HEK293 (cell line): ENCODE data around the gene CATSPERE.

Experiments used
- ATF2 ChIP-seq: fragments of 450-650 bp; formaldehyde crosslinking; IDR thresholded peaks from 2 replicates; pipeline ENCODE4 v1.5.1; 2016; ENCODE audit warnings: missing biosample characterization, missing genetic modification characterization, low read depth
- EGR2 ChIP-seq: fragments of 450-650 bp; formaldehyde crosslinking; IDR thresholded peaks from 2 replicates; pipeline ENCODE4 v1.5.1; 2016; ENCODE audit warnings: low read depth, missing biosample characterization, missing genetic modification characterization
- GLI2 ChIP-seq: fragments of 450-650 bp; formaldehyde crosslinking; IDR thresholded peaks from 2 replicates; pipeline ENCODE4; 2017; ENCODE audit warnings: missing biosample characterization, missing genetic modification characterization, low read depth, borderline replicate concordance
- KLF10 ChIP-seq: fragments of 450-650 bp; IDR thresholded peaks from 2 replicates; pipeline ENCODE4 v1.5.1; 2018; ENCODE audit warnings: missing biosample characterization, mild to moderate bottlenecking, missing genetic modification characterization
- KLF16 ChIP-seq: fragments of 450-650 bp; formaldehyde crosslinking; IDR thresholded peaks from 2 replicates; pipeline ENCODE4 v1.5.1; 2017; ENCODE audit warnings: missing biosample characterization, missing genetic modification characterization
- OVOL3 ChIP-seq: fragments of 450-650 bp; formaldehyde crosslinking; IDR thresholded peaks from 2 replicates; pipeline ENCODE4 v1.5.1; 2016; ENCODE audit warnings: missing biosample characterization, missing genetic modification characterization
- PATZ1 ChIP-seq: fragments of 450-650 bp; formaldehyde crosslinking; IDR thresholded peaks from 2 replicates; pipeline ENCODE4 v1.5.1; 2016; ENCODE audit warnings: missing biosample characterization, missing genetic modification characterization
- PRDM1 ChIP-seq: fragments of 450-650 bp; formaldehyde crosslinking; IDR thresholded peaks from 2 replicates; pipeline ENCODE4; 2016; ENCODE audit warnings: missing biosample characterization, missing genetic modification characterization
- TSHZ1 ChIP-seq: fragments of 450-650 bp; formaldehyde crosslinking; IDR thresholded peaks from 2 replicates; pipeline ENCODE4 v1.5.1; 2016; ENCODE audit warnings: missing biosample characterization, missing genetic modification characterization, borderline replicate concordance
- WT1 ChIP-seq: fragments of 450-650 bp; formaldehyde crosslinking; IDR thresholded peaks from 2 replicates; pipeline ENCODE4 v1.5.1; 2016; ENCODE audit warnings: missing biosample characterization, missing genetic modification characterization
- ZBTB1 ChIP-seq: fragments of 450-650 bp; formaldehyde crosslinking; IDR thresholded peaks from 2 replicates; pipeline ENCODE4 v1.5.1; 2016; ENCODE audit warnings: missing biosample characterization, missing genetic modification characterization
- ZBTB17 ChIP-seq: fragments of 450-650 bp; formaldehyde crosslinking; IDR thresholded peaks from 2 replicates; pipeline ENCODE4 v1.5.1; 2016; ENCODE audit warnings: missing biosample characterization, missing genetic modification characterization
- ZBTB21 ChIP-seq: fragments of 450-650 bp; formaldehyde crosslinking; IDR thresholded peaks from 2 replicates; pipeline ENCODE4 v1.5.1; 2017; ENCODE audit warnings: missing biosample characterization, missing genetic modification characterization
- ZBTB26 ChIP-seq: fragments of 450-650 bp; formaldehyde crosslinking; optimal IDR thresholded peaks from 2 replicates; pipeline ENCODE3; 2016; ENCODE audit warnings: missing biosample characterization, mild to moderate bottlenecking, missing genetic modification characterization
- ZNF157 ChIP-seq: fragments of 450-650 bp; formaldehyde crosslinking; IDR thresholded peaks from 2 replicates; pipeline ENCODE4 v1.5.1; 2016; ENCODE audit warnings: missing biosample characterization, missing genetic modification characterization
- ZNF184 ChIP-seq: fragments of 450-650 bp; IDR thresholded peaks from 2 replicates; pipeline ENCODE4 v1.5.1; 2018; ENCODE audit warnings: missing biosample characterization, mild to moderate bottlenecking, missing genetic modification characterization
- ZNF2 ChIP-seq: fragments of 450-650 bp; formaldehyde crosslinking; IDR thresholded peaks from 2 replicates; pipeline ENCODE4 v1.5.1; 2016; ENCODE audit warnings: missing biosample characterization, missing genetic modification characterization
- ZNF350 ChIP-seq: fragments of 450-650 bp; formaldehyde crosslinking; IDR thresholded peaks from 2 replicates; pipeline ENCODE4 v1.5.0; 2017; ENCODE audit warnings: missing biosample characterization, mild to moderate bottlenecking, missing genetic modification characterization
- ZNF362 ChIP-seq: fragments of 450-650 bp; formaldehyde crosslinking; IDR thresholded peaks from 2 replicates; pipeline ENCODE4 v1.5.1; 2016; ENCODE audit warnings: missing biosample characterization, missing genetic modification characterization
- ZNF391 ChIP-seq: fragments of 450-650 bp; formaldehyde crosslinking; IDR thresholded peaks from 2 replicates; pipeline ENCODE4 v1.5.1; 2016; ENCODE audit warnings: low read depth, missing biosample characterization, missing genetic modification characterization, borderline replicate concordance
- ZNF449 ChIP-seq: fragments of 450-650 bp; formaldehyde crosslinking; IDR thresholded peaks from 2 replicates; pipeline ENCODE4 v1.5.1; 2017; ENCODE audit warnings: missing biosample characterization, mild to moderate bottlenecking, missing genetic modification characterization, moderate library complexity
- ZNF513 ChIP-seq: fragments of 450-650 bp; IDR thresholded peaks from 2 replicates; pipeline ENCODE4 v1.5.1; 2018; ENCODE audit warnings: missing biosample characterization, missing genetic modification characterization
- ZNF549 ChIP-seq: fragments of 450-650 bp; IDR thresholded peaks from 2 replicates; pipeline ENCODE4 v1.5.1; 2018; ENCODE audit warnings: missing biosample characterization, missing genetic modification characterization, mild to moderate bottlenecking, inconsistent platforms, moderate library complexity
- ZNF558 ChIP-seq: fragments of 450-650 bp; formaldehyde crosslinking; IDR thresholded peaks from 2 replicates; pipeline ENCODE4 v1.5.1; 2016; ENCODE audit warnings: missing biosample characterization, missing genetic modification characterization
- ZNF561 ChIP-seq: fragments of 450-650 bp; IDR thresholded peaks from 2 replicates; pipeline ENCODE4 v1.5.1; 2018; ENCODE audit warnings: missing biosample characterization, missing genetic modification characterization, borderline replicate concordance
- ZNF707 ChIP-seq: fragments of 450-650 bp; formaldehyde crosslinking; IDR thresholded peaks from 2 replicates; pipeline ENCODE4 v1.5.1; 2016; ENCODE audit warnings: missing biosample characterization, missing genetic modification characterization
- ZSCAN23 ChIP-seq: fragments of 450-650 bp; formaldehyde crosslinking; IDR thresholded peaks from 2 replicates; pipeline ENCODE4 v1.5.1; 2016; ENCODE audit warnings: missing biosample characterization, missing genetic modification characterization
- ZXDB ChIP-seq: fragments of 450-650 bp; formaldehyde crosslinking; IDR thresholded peaks from 2 replicates; pipeline ENCODE4 v1.5.1; 2016; ENCODE audit warnings: missing biosample characterization, missing genetic modification characterization

The CATSPERE gene

GRCh38 chr1:244665771-244666217 lies 204.7 kb downstream of the CATSPERE start (continued):
- TF ChIP-seq TSHZ1 (peak; percentile 97), ZBTB26 (no peak), GLI2 (tag by site-specific recombination) (peak; percentile 83), ZNF157 (tag by site-specific recombination) (no peak), ZNF561 (tag by site-specific recombination) (peak; percentile 95), ZNF362 (tag by site-specific recombination) (peak; percentile 87), ZNF558 (tag by site-specific recombination) (peak; percentile 77; the same call in 1 of the 2 replicates), PRDM1 (peak; percentile 98), ZNF449 (tag by site-specific recombination) (0 out of 2 replicates have a peak, but pooled peaks have one; percentile 34), ZBTB17 (tag by site-specific recombination) (peak; percentile 98), ATF2 (peak; percentile 96), ZNF350 (tag by site-specific recombination) (no peak), ZBTB21 (peak; percentile 81), ZSCAN23 (tag by site-specific recombination) (peak; percentile 98), ZNF513 (tag by site-specific recombination) (0 out of 2 replicates have a peak, but pooled peaks have one; percentile 38), OVOL3 (peak; percentile 90), PATZ1 (peak; percentile 83), KLF16 (no peak), ZXDB (peak; percentile 86), ZNF707 (no peak), EGR2 (tag by site-specific recombination) (no peak), ZNF549 (tag by site-specific recombination) (no peak), ZNF2 (tag by site-specific recombination) (peak; percentile 95), ZNF391 (tag by site-specific recombination) (peak; percentile 89; the same call in 1 of the 2 replicates), ZNF184 (tag by site-specific recombination) (peak; percentile 81; the same call in 1 of the 2 replicates), WT1 (tag by site-specific recombination) (peak; percentile 99), KLF10 (peak; percentile 73; the same call in 1 of the 2 replicates), ZBTB1 (tag by site-specific recombination) (peak; percentile 59; the same call in 1 of the 2 replicates)
